GM06990 (cell line): ENCODE data around the gene TFAP2D.

ENCODE experiments used
- DNase-seq: peaks from one replicate; pipeline ENCODE4 v3.0.0-alpha.2; 2011; ENCODE audit not compliant: insufficient read length; ENCODE audit errors: extremely low read depth
- H3K27me3 ChIP-seq: replicated peaks from 2 replicates; pipeline ENCODE4 v1.6.0; 2011; ENCODE audit warnings: low read length; ENCODE audit not compliant: control insufficient read depth, insufficient read depth
- H3K36me3 ChIP-seq: 2 replicates; pipeline ENCODE4 v1.5.1; 2011; ENCODE audit warnings: low read length; ENCODE audit not compliant: control insufficient read depth, insufficient read depth
- H3K4me3 ChIP-seq: replicated peaks from 2 replicates; pipeline ENCODE4 v1.5.1; 2011; ENCODE audit warnings: low read depth, mild to moderate bottlenecking, control low read depth, low read length
- TF ChIP-seq, protein P1 (sequence below): IDR thresholded peaks from 2 replicates; pipeline ENCODE4 v1.5.1; 2011; ENCODE audit warnings: low read length, control low read depth, mild to moderate bottlenecking, inconsistent platforms; ENCODE audit not compliant: insufficient read depth, poor library complexity, severe bottlenecking

The TFAP2D gene

DNA sequence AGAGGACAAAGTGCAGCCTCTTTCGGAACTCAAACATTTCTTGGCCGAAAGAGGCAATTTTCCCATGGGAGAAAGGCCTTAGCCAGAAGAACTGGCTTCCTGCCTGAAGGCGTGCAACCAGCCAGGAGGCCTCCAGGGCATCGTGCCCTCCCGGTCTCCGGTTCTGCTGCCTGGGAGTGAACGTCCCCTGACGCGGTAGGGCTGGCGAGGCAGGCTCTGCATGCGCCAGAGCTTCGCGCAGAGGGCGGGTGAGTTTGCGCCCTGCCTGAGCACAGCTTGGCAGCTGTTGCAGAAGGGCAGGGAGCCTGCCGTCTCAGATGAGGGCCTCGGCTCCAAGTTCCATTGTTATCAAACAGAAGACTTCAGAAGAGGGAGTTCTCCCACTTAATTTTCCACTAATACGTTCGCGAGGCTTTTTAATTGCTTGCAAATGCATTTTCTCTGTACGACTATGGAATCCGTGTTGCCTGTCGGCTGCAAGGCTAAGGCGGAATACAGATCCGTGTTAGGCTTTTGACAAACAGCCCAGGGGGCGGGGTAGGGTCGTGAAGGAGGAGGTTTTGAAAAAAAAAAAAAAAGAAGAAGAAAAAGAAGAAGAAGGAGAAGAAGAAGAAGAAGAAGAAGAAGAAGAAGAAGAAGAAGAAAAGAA lies 5.5 kb upstream of the TFAP2D start:
- DNase-seq: no peak
- H3K36me3 ChIP-seq: no peaks in the 10 kb centered on the region
- H3K4me3 ChIP-seq: no peak overlapping the region
- TF ChIP-seq, protein P1, sequence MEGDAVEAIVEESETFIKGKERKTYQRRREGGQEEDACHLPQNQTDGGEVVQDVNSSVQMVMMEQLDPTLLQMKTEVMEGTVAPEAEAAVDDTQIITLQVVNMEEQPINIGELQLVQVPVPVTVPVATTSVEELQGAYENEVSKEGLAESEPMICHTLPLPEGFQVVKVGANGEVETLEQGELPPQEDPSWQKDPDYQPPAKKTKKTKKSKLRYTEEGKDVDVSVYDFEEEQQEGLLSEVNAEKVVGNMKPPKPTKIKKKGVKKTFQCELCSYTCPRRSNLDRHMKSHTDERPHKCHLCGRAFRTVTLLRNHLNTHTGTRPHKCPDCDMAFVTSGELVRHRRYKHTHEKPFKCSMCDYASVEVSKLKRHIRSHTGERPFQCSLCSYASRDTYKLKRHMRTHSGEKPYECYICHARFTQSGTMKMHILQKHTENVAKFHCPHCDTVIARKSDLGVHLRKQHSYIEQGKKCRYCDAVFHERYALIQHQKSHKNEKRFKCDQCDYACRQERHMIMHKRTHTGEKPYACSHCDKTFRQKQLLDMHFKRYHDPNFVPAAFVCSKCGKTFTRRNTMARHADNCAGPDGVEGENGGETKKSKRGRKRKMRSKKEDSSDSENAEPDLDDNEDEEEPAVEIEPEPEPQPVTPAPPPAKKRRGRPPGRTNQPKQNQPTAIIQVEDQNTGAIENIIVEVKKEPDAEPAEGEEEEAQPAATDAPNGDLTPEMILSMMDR: no peak
- no peaks in the 10 kb centered on the region; the same call in 1 of the 2 replicates for H3K27me3 ChIP-seq

DNA sequence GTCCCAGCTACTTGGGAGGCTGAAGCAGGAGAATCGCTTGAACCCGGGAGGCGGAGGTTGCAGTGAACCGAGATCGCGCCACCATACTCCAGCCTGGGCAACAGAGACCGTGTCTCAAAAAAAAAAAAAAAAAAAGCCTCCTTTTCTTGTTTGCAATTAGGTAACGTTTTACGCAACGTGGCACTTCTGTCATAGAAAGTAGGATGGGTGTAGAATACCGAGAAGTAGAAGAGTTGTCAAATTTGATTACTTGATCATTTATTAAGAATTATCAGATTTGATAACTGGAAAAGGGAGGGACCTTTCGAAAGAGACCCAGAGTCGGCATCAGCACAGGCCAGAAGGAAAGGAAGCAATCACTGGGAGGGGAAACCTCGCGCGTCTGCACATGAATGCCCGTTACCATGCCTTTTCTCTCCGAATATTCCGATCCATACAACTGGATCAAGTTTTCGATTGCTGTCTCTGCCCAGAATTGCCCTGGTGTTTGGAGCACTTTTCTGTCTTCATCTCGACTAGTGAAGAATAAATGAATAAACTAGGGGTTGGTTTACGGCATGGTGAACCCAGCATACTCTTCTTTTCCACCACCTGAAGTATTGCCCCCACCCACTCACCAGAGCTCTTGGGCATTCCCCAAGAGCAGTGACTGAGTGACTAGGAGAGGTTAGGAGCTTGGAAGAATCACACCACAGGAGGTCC lies 4.5 kb upstream of the TFAP2D start:
- TF ChIP-seq, protein P1: no peak
- no peak overlapping the region for H3K4me3 ChIP-seq

DNA sequence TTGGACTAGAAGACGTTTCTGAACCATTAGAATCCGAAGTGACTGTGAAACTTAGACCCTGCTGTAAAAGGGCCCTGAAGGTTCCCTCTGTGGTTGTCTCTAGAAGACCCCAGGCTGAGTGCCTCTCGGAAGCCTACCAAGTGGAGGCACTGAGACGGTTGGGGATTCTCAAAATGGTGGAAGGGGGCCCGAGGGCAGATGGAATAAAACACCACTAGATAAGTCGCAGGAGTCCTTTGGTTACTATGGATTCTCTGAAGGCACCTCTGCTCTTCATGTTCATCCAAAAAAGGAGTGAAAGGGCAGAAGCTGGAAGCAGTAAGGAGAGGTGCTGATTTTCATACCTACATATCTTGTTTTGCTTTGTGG lies 4.0 kb upstream of the TFAP2D start:
- TF ChIP-seq, protein P1: no peak
- DNase-seq: no peak
- no peak overlapping the region for H3K4me3 ChIP-seq
- no peaks in the 10 kb centered on the region for H3K36me3 ChIP-seq
- no peaks in the 10 kb centered on the region; the same call in 1 of the 2 replicates for H3K27me3 ChIP-seq

More for the DNA sequence above, 4.5 kb upstream of the TFAP2D start:
- DNase-seq: no peak
- H3K36me3 ChIP-seq: no peaks in the 10 kb centered on the region
- H3K27me3 ChIP-seq: no peaks in the 10 kb centered on the region; the same call in 1 of the 2 replicates

DNA sequence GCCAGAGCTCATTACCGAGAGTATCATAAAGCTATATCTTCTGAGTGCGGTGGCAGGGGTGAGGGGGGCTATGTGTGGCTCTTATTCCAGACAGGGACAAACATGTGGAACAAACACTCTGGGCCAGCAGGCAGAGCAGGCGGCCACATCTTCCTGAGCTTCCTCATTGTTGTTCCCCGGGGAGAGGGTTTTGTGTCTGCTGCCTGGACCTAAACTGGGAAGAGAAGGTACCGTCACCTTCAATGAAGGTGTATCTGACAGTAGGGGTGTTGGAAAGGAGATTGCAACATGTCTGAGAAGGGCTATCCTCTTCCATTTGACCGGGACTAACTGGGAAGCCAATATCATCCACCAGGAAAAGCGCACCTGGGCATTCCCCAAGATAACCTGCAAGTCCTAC lies 1.6 kb upstream of the TFAP2D start:
- H3K27me3 ChIP-seq: peaks cover 1% of the 10 kb centered on the region

DNA sequence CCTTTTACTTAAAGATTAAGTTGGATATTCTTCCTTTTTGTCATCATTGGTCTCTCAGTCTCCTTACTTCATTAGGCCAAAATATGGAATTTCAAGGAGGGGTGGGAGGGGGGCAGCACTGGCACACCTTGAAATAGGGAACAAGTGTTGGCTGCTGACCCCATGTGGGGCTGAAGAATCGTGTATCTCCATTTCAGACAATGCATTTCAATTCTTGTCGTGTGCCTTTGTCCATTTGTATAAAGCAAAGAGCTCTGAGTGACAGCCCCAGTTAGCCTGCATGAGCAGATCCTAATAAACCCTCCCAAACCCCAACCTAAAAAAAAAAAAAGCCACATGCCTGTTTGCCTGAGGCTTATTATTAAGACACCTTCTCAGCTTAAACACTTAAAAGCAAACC lies 1.0 kb upstream of the TFAP2D start:
- Histone ChIP-seq H3K27me3 (peaks cover 1% of the 10 kb centered on the region), H3K36me3 (no peaks in the 10 kb centered on the region), H3K4me3 (no peak overlapping the region)
- no peak for DNase-seq
- TF ChIP-seq, protein P1: no peak

More for the DNA sequence above, 1.6 kb upstream of the TFAP2D start:
- TF ChIP-seq, protein P1: no peak
- Histone ChIP-seq H3K4me3 (no peak overlapping the region), H3K36me3 (no peaks in the 10 kb centered on the region)
- no peak for DNase-seq
